HG03139 (cell line): ENCODE measurements around the gene TP63.

Experiments
- ATAC-seq: cut with Tn5 transposase; IDR thresholded peaks from one replicate; pipeline ENCODE4 v1.9.1; 2021; ENCODE audit not compliant: unreplicated experiment

TP63 gene

DNA sequence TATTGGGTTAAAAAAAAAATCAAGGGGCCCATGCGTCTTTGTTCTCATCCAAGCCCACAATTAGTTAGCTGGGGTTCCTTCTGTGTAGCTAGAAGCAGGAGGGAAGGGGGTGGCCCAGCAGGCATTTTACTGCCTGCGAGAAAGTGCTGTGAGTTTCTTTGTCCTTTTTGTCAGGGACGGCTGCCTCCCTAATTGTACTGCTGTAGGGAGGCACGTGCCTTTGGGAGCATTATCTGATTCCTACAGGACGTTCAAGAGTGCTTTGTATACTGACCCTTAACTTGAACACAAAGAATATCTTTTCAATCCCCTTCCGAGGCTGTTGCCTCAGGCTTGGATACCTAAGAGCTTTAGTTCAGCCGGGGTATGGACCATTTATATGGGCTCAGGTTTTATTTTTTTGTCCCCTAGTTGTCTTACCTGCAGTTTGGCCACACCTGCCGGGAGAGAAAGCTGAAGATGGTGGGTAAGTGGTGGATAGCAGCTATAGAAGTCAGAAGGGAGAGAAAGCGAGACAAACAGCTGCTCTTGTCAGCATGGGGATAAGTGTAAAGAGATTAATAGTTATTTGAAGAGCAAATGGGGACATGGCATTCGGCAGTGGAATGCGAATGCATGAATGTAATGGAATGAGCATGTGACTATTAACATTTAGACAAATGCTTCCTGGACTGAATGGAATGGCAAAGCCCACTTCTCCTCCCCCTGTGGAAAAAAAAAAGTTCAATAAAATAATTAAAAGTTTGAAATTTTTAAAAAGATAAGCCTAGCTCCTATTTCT lies 175.2 kb downstream of the TP63 start:
- ATAC-seq: no peak

DNA sequence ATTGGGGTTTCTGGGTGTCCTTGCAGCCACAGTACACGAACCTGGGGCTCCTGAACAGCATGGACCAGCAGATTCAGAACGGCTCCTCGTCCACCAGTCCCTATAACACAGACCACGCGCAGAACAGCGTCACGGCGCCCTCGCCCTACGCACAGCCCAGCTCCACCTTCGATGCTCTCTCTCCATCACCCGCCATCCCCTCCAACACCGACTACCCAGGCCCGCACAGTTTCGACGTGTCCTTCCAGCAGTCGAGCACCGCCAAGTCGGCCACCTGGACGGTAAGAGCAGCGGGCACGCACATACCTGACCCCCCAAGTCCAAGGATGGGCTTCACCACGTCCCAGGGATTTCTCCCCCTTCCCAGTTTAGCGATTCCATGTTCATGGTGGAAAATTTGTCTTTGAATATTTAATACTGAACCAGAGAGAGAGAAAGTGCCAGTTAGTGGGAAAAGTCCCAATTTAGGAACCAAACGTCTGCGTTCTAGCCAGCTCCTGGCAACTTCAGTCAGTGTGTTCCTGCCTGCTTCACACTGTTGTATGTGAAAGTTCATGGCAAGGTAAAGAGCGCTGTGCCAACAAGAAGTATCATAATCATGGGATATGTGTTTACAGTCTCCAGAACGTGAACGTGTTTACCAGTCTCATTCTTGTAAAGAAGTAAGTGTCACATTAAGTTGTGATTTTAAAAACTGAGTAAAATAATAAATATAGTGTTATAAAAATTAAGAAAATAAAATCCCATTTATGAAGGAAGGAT lies 177.2 kb downstream of the TP63 start:
- no peak for ATAC-seq

DNA sequence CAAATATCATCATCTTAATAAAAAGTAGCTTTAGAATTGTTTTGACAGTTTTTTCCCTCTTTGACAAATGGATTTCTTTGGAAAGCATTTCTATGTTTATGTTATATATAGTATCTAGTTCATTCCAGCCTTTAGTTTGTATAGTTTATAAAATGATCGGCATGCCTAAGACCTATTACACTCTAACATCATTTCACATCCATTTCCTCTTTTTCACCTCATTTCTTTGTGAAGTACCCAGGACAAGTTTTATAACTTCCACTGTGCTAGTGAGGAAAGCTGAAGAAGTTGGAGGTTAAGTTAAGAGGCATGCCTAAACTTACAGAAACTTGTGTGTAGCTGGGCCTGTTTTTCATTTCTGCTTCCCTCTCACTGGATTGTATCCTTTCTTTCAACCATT lies 178.4 kb downstream of the TP63 start:
- ATAC-seq: no peak

DNA sequence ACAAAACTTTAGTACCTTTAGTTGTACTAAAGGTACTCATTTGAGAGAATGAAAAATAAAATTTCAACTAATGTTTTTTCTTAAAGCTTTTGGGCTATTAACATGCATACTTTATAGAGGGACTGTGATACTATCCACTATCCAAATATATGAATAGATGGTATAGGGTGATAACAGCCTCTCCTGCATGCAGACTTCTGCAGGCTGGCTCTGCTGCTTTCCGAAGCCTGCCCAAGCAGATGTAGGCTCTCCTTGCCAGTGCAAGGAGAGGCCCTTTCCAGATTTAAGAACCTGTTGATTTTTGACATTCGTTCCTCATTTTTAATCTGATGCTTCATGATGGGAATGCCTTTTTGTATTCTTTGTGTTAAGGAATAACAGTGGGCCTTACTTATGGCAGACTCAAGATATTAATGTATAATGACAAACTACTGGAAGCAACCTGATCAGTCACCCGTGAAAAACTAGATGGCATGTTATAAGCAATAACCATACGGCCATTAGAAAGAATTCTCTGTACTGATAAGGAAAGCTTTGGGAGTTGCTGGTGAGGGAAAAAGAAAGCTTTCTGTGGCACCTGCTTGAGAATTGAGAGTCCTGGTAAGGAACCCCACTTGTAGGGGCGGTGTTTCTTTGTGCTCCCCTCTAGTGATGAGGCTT lies 181.7 kb downstream of the TP63 start:
- ATAC-seq: no peak

DNA sequence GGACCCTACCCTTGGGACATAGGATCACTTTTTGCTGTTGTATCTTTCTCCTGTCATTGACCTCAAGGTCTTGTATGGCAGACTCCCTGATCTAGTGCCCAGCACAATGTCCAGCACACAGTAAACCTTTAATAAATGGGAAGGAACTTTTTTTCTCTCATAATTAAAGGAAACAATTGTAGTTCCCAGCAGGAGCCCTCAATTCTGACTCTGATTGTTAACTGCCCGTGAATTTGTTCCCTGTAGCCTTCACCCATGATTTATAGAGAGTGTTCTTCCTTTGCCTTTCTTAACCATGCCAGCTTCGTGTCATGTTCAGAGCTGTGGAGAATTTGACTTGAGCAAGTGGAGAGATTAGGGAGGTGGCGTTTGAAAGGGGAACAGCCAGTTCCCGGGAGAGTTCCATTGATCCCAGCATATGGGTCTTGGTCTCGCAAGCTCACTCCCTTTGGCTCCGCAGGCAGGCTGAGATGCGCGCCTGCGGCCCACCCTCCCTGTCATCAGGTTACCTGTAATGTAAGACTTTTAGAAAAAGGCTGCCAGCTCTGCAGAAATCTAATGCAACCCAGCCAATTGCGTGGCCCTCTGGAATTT lies 182.6 kb downstream of the TP63 start:
- no peak for ATAC-seq

DNA sequence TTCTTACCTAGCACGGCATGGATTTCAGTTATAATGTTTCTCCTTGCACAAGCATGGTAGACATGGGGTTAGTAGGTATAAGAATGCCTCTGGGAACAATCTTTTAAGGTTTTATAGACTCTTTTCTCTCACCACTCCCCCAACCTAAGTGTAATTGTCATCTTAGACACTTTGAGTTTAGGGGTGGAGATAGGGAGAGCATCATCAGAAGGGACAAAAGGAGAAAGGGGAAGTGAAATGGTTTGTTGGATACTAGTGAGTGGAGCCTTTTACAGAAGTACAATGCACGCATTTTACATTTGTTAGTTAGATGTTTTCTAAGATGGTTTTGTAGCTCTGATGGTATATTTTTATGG lies 189.2 kb downstream of the TP63 start:
- ATAC-seq: no peak

DNA sequence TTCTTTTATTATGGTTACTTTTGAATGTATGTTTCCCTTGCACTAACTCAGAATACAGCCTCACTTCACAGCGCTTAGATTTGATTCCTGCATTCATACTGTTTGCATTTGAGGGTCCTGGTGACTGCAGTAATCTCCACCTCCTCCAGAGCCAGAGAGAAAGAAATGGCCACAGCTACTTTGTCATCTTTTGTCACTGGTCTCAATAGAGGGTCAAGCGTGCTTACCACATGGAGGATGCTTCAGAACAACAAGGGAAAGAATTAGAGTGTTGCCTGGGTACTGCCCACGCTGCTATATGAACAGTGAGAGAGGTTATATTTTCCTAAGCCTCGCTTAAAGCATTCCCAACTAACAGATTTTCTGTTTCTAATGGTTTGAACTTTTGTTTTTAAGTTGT lies 190.1 kb downstream of the TP63 start:
- ATAC-seq: no peak

DNA sequence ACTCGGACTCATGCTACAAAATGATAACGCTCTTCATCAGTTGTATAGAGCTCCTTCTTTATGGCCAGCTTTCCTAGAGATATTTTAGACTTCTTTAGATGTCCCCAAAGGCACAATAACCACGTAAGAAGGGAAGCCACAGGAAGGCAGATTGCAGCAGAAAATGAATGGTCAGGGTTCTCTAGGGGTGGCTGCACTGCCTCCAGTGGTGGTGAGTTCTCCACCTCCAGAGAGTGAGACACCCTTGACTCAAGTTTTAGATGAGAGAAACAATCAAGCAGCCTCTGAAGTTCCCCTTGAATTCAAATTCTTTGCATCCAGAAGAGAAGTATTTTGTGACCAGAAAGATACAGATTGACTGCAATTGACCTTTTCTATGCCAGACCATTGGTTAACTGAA lies 191.5 kb downstream of the TP63 start:
- no peak for ATAC-seq

DNA sequence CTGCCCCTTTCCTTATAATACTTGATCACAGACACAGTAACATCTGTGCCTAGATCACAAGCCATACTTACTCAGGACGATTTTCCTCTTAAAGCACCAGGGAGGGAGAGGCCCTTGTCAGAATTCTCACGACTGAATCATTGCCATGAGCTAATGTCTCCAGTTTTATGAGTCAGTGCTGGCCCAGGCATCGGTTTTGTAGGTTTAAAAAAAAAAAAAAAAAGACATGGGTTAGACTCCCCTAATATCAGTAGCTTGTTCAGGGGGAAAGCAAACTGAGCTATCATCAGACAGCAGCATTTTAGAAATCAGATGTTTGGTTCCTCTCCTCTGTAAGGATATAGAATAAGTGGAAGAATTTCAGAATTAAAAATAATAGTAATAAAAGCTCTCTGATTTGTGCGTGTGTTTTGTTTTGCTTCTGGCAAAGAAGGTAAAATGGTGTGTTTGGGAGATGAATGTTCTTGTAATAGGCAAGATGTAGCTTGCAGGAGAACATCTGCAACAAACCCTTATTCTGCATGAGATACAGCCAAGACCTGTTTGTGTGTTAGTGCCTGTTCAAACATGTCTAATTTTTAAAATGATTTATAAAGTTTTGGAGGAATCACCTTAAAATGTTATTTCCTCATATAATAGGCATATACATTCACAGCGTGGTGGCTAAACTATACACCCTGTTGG lies 193.6 kb downstream of the TP63 start:
- ATAC-seq: no peak

DNA sequence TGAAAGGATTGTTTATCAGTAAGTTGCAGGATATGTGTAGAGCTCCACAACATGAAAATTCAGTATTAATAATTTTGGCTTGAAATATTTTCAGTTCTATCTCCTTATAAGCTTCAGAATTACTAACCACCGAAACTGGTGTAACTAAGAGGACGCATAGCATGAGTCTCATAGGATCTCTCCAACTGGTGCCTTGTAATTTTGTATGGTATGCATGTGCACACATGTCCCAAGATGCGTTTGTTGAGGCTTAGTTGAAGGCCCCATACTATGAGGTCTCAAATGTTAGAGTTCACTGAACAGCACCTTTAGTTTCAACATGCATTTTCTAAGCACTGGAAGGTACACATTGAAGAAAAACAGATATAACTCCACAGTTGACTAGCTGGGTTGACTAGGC lies 195.4 kb downstream of the TP63 start:
- no peak for ATAC-seq

DNA sequence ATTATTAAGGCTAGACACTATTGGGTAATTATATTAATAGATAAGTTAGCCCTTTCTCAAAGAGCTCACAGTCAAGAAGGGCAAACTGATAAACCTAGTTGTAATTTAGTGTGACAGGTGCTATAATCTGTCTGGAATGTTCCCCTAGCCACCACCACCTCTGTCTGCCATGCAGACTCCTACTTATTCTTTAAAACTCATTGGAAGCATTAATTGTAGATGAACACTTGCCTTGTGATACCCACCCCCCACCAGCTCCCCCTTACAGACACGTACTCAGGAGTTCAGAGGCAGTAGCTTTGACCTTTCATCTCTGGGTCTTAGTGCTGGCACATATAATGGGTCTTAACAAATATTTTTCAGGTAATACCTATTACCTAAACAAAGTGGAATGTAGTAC lies 195.9 kb downstream of the TP63 start:
- ATAC-seq: no peak

DNA sequence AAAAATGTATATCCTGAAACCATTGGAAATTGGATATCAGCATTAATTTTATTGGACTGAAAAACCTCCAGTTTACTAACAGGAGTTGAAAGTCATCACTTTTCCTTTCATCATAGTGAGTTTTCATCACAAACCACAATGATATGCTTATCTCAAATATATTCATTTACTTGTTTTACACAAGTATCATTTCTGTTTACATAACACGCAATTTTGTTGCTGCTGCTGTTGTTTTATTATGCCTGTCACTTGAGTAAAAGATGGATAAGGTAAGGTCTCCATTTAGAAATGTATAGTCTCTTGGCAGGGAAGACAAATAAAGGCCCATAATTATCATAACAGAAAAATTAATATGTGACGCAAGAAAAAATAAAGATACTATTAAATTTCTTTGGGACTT lies 199.2 kb downstream of the TP63 start:
- ATAC-seq: no peak

DNA sequence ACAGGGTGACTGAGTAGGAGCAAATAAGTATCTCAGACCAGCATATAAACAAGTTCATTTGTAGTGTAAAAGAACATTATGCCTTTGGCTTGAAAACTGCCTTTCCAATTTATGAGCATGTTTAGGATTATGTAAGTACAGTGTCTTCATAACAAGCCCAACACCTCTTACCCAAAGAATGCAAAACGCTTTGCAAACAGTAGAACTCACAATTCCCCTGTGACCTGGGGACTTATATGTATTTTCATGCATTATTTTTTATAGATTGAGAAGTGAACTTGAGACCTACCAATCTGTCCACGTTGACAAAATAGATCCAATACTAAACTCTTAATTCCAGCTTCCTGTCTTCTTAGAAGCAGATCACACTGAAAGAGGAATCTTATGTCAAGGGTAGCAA lies 202.1 kb downstream of the TP63 start:
- ATAC-seq: no peak

DNA sequence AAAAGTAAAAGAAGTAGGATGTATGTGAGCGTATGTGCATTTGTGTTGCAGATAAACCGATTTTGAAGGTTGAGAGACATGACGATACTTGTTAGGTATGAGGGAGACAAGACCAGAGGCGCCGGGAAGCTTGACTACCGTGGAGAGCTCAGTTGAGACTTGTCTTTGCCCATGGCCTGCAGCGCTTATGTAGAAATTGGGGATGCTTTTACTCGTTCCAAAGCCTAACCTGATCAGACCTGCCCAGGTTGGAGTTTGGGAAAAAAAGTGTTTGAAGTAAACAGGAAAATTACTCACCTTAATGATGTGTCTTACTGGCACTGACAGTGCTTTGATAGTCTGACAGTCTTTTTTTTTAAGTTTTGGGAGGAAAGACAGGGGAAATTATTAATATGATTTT lies 202.8 kb downstream of the TP63 start:
- ATAC-seq: no peak

DNA sequence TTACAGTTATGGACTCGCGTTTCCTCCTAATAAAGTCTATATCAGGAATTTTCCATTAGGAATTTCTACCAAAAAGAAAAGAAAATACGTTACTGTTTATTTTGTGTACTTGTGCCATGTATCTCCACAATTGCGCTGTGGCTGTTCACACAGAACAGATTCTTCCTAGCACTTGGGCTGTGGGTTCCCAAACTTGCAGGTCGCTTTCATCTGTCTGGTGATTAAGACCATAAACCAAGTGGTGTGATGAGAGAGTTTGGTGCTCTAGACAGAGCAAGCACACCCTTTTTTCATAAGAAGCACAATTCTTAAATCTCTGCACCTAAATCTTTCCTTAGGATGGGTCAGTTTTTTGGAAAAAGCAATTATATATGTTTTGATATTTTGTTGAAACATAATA lies 203.3 kb downstream of the TP63 start:
- no peak for ATAC-seq

DNA sequence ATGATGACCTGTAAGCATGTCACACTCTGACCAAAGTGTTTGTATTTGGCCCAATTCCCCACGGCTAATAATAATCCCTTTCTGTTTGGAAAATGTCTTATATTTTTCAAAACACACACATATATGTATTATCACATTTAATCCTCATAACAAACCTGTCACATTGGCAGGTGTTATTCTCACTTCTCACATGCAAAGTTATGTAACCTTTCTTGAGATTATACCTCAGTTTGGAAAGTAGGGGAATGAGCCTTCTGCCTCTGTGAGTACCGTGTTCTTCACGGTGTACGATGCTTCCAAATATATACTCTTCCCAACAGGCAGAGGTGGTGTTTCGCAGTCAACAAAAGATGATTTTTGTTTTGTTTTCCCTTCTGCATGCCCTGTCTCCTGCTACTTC lies 205.6 kb downstream of the TP63 start:
- ATAC-seq: no peak

DNA sequence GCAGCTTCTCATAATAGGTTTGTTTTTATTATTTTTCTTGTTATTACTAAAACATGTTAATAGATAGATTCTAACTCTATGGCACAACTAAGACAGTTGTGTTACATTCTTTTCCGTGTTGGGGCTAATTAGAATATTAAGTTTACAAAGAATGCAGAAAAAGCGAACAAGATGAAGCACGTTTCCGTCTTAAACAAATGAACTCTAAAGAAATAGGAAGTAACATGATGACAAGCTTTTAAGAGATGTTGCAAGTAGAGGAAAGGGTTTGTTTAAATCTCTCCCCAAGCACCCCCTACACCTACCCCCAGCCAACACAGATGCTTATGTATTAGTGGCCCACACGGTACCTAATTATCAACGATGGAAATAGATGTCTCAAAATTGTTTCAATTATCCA lies 207.1 kb downstream of the TP63 start:
- no peak for ATAC-seq

DNA sequence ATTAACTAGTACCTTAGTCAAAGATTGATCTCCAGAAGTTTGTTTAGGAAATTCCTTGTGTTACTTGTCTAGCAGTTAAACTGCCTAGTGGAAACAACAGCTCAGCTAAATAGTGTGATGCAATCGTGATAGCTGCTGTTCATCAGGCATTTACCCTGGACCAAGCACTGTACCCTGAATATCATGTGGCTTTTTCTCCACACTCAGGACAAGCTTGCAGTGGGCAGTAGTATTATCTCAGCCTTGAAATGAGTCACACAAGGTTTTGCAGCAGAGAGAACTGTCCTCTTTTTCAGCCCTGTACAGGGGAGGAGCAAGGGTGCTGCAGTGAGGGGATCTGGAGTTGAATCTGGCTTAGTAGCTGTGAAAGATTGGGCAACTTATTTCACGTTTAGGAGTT lies 208.4 kb downstream of the TP63 start:
- no peak for ATAC-seq

DNA sequence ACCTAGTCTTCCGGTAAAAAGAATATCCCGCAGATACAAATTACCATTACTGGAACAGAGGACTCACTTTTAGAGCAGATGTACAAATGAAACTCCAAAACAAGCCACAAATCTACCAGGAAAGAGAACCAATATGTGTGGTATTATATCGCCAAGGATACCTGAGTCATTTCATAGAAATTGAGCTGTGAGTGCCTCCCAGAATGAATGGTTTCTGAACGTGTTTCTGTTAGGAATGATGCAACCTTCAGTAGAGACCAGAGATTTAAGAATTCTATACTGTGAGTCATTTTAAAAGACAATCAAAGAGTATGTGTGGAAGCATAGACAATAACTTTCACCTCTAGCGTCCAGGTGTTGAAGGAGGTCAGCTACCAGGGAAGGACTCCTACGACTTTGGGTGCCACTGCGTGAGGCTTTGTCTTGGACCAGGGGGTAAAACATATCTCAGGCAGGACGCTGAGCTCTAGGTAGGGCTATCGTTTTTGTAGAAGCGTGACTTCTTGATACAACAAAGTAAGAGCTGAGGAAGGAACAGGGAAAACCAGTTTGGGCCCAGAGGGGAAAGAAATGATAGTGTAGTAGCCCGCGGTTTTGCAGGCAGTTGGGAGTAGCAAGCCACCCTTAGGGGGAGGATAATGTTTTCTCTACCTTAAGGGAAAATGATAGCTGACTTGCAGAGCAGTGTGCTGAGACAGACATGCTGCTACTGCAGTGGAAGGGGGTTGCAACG lies 210.4 kb downstream of the TP63 start:
- ATAC-seq: no peak
